B cell (primary cell): ENCODE data around the gene OTX2. TPM values are rescaled to one million over a fixed set of nuclear protein-coding genes. Genes with fewer than 3 reads are reported as not detected.

ENCODE experiments used
- ATAC-seq: fragments of 200-7000 bp; cut with Tn5 transposase; one replicate; pipeline ENCODE4 v1.10.0; 2021; ENCODE audit warnings: low read depth, mild to moderate bottlenecking, moderate number of reproducible peaks, moderate library complexity
- CTCF ChIA-PET: fragments of 350-600 bp; sonication (Branson Sonifier 250); formaldehyde crosslinking; loops from one replicate; lab custom pipeline; 2021; ENCODE audit warnings: antibody characterized with exemption, inconsistent platforms; lab: Charles Lee
- POLR2A ChIA-PET: fragments of 350-600 bp; sonication (Branson Sonifier 250); formaldehyde crosslinking; loops from one replicate; lab custom pipeline; 2021; ENCODE audit warnings: antibody characterized with exemption; lab: Charles Lee
- DNase-seq: peaks from one replicate; pipeline ENCODE4 v3.0.0; 2013
- H2AFZ ChIP-seq: 2 replicates; pipeline ENCODE4 v1.6.1; 2012; ENCODE audit warnings: mild to moderate bottlenecking, low read depth, low read length; ENCODE audit not compliant: insufficient read depth, poor library complexity, severe bottlenecking
- H3K27ac ChIP-seq, 2 donors: 1 replicate in 1 of 2; 2 replicates in 1 of 2; pipeline ENCODE4 v1.5.1; 2012 to 2013; ENCODE audit warnings: low read length in 2 of 2, mild to moderate bottlenecking in 2 of 2, moderate library complexity in 1 of 2
- H3K27me3 ChIP-seq, 4 experiments: fragments of 200-600 bp in 1 of 4; sonication (generic) in 1 of 4; replicated peaks in 1 of 4; 1 replicate in 2 of 4; 2 replicates in 2 of 4; pipeline versions ENCODE4 v1.6.1 to v1.7.0; 2013 to 2016; ENCODE audit warnings: low read length in 3 of 4, mild to moderate bottlenecking in 2 of 4, mixed read lengths in 1 of 4, moderate library complexity in 1 of 4; ENCODE audit not compliant: insufficient read depth in 4 of 4, control insufficient read depth in 3 of 4; ENCODE audit errors: control extremely low read depth in 1 of 4
- H3K36me3 ChIP-seq, 2 experiments: replicated peaks in 1 of 2; 1 replicate in 1 of 2; 2 replicates in 1 of 2; pipeline versions ENCODE4 v1.6.1 to v1.7.1; 2013; ENCODE audit warnings: low read length in 1 of 2; ENCODE audit not compliant: insufficient read depth in 2 of 2, control insufficient read depth in 1 of 2; ENCODE audit errors: control extremely low read depth in 1 of 2, extremely low read depth in 1 of 2
- H3K4me1 ChIP-seq, 2 donors: fragments of 200-600 bp in 1 of 2; sonication (generic) in 1 of 2; 1 replicate in 1 of 2; 2 replicates in 1 of 2; pipeline versions ENCODE4 v1.5.1 to v1.6.1; 2013 to 2017; ENCODE audit warnings: low read length in 2 of 2; ENCODE audit not compliant: control insufficient read depth in 2 of 2, insufficient read depth in 2 of 2
- H3K4me2 ChIP-seq: replicated peaks from 2 replicates; pipeline ENCODE3; 2012; ENCODE audit warnings: mild to moderate bottlenecking, low read depth, low read length; ENCODE audit not compliant: poor library complexity, severe bottlenecking
- H3K4me3 ChIP-seq, 5 experiments: fragments of 200-600 bp in 1 of 5; sonication (generic) in 1 of 5; 1 replicate in 3 of 5; 2 replicates in 2 of 5; pipeline versions ENCODE4 v1.5.1 to v1.7.0; 2011 to 2016; ENCODE audit warnings: low read length in 4 of 5, mild to moderate bottlenecking in 4 of 5, low read depth in 2 of 5, control low read depth in 1 of 5, moderate library complexity in 1 of 5; ENCODE audit not compliant: insufficient read depth in 1 of 5; ENCODE audit errors: control extremely low read depth in 1 of 5, extremely low read depth in 1 of 5
- H3K79me2 ChIP-seq: fragments of 200-600 bp; sonication (generic); one replicate; pipeline ENCODE4 v1.6.0; 2016; ENCODE audit warnings: low read length; ENCODE audit not compliant: control insufficient read depth, insufficient read depth
- H3K9ac ChIP-seq: fragments of 200-600 bp; sonication (generic); 2 replicates; pipeline ENCODE4 v1.6.1; 2017; ENCODE audit warnings: mild to moderate bottlenecking, low read length, moderate library complexity
- H3K9me3 ChIP-seq, 3 donors: one replicate each; pipeline versions ENCODE4 v1.6.1 to v1.7.1; 2013; ENCODE audit warnings: low read length in 2 of 3; ENCODE audit not compliant: control insufficient read depth in 2 of 3, insufficient read depth in 1 of 3; ENCODE audit errors: control extremely low read depth in 1 of 3
- H4K20me1 ChIP-seq: 2 replicates; pipeline ENCODE4 v1.6.0; 2012; ENCODE audit warnings: mild to moderate bottlenecking, low read length; ENCODE audit not compliant: insufficient read depth, control insufficient read depth, poor library complexity, severe bottlenecking
- H3K27ac Mint-ChIP-seq: one replicate; pipeline ENCODE4 v1.8.0; 2021; ENCODE audit warnings: mixed read lengths
- H3K27me3 Mint-ChIP-seq: one replicate; pipeline ENCODE4 v1.8.0; 2021; ENCODE audit warnings: mixed read lengths
- H3K4me1 Mint-ChIP-seq: one replicate; pipeline ENCODE4 v1.8.0; 2021; ENCODE audit warnings: mixed read lengths
- H3K4me3 Mint-ChIP-seq: one replicate; pipeline ENCODE4 v1.8.0; 2021; ENCODE audit warnings: mixed read lengths
- H3K9me3 Mint-ChIP-seq: one replicate; pipeline ENCODE4 v1.8.0; 2022; ENCODE audit warnings: mixed read lengths; ENCODE audit not compliant: insufficient read depth
- CTCF ChIP-seq: fragments of 200-600 bp; IDR thresholded peaks from one replicate; pipeline ENCODE4 v1.8.0; 2022; ENCODE audit warnings: antibody characterized with exemption, mild to moderate bottlenecking
- EZH2 ChIP-seq: IDR thresholded peaks from 2 replicates; pipeline ENCODE4 v1.6.1; 2012; ENCODE audit warnings: borderline replicate concordance, low read depth, mild to moderate bottlenecking, moderate library complexity, low read length; ENCODE audit not compliant: insufficient read depth, poor library complexity, severe bottlenecking
- WGBS: methylation state at CpG from one replicate; pipeline ENCODE4 v1.1.5; 2013; ENCODE audit warnings: missing lambda C conversion rate; ENCODE audit not compliant: insufficient coverage; 5-methylcytosine and 5-hydroxymethylcytosine counted together
- intact Hi-C: fragments of 100-400 bp; cut with micrococcal nuclease; formaldehyde crosslinking; loops from one replicate; pipeline ENCODE4 v1.10.0; 2022
- polyA plus RNA-seq: library from polyadenylated mRNA; depleted of rRNA; stranded (reverse); fragments of >200 nt; gene quantifications from 2 replicates; pipeline ENCODE4 v1.2.3, GENCODE V29; 2012
- total RNA-seq, 2 donors: library from RNA; stranded (reverse); fragments of 120-200 nt in 1 of 2; gene quantifications; 1 replicate in 1 of 2; 2 replicates in 1 of 2; pipeline versions ENCODE4 v1.2.3 to v1.2.4, GENCODE V29; 2013 to 2022

The OTX2 gene
- total and polyA plus RNA-seq, 2 donors (not counting 1 experiment from before 2014, with no cell fraction given), result not detected

GRCh38 chr14:56797569-56798446 lies 12.5 kb downstream of the OTX2 start:
- peaks cover 0 to 24% (median 0%) of the 10 kb centered on the region in 3 donors for H3K9me3 ChIP-seq
- Mint-ChIP-seq H3K27ac (no peak overlapping the region), H3K9me3 (no peaks in the 10 kb centered on the region), H3K4me3 (no peak overlapping the region), H3K4me1 (peaks cover 10% of the 10 kb centered on the region), H3K27me3 (peaks cover 64% of the 10 kb centered on the region)
- no peak for TF ChIP-seq CTCF
- no peak for TF ChIP-seq EZH2
- POLR2A ChIA-PET, result no interaction called here
- H3K27ac ChIP-seq, result no peak overlapping the region
- H3K79me2 ChIP-seq, result no peaks in the 10 kb centered on the region
- no peaks in the 10 kb centered on the region for H4K20me1 ChIP-seq
- H3K36me3 ChIP-seq, result no peaks in the 10 kb centered on the region
- H3K9ac ChIP-seq, result no peak overlapping the region
- DNase-seq, result no peak
- intact Hi-C loops, result no loop called here
- peaks cover 0 to 80% (median 54%) of the 10 kb centered on the region in 4 experiments for H3K27me3 ChIP-seq
- CTCF ChIA-PET, result no interaction called here
- whole genome bisulfite sequencing, result 13% methylated on average over 77 of the region's 77 CpGs
- no peak for ATAC-seq
- H3K4me3 ChIP-seq, result no peak overlapping the region
- peak overlapping the region; percentile 38 for H2AFZ ChIP-seq
- H3K4me1 ChIP-seq, result peaks cover 3 to 7% of the 10 kb centered on the region in 2 donors
- H3K4me2 ChIP-seq, result no peak overlapping the region

GRCh38 chr14:56797003-56797568 lies 13.2 kb downstream of the OTX2 start:
- TF ChIP-seq EZH2 (no peak), CTCF (no peak)
- WGBS, result 12% methylated on average over 21 of the region's 23 CpGs
- Histone ChIP-seq H3K79me2 (no peaks in the 10 kb centered on the region), H3K27me3 (peaks cover 0 to 74% (median 49%) of the 10 kb centered on the region in 4 experiments), H4K20me1 (no peaks in the 10 kb centered on the region), H3K27ac (no peak overlapping the region), H3K36me3 (no peaks in the 10 kb centered on the region), H3K4me1 (peaks cover 3 to 7% of the 10 kb centered on the region in 2 donors), H3K9ac (no peak overlapping the region), H2AFZ (peak overlapping the region; percentile 38), H3K4me3 (no peak overlapping the region), H3K9me3 (peaks cover 0 to 26% (median 0%) of the 10 kb centered on the region in 3 donors), H3K4me2 (no peak overlapping the region)
- CTCF ChIA-PET, result no interaction called here
- peaks cover 63% of the 10 kb centered on the region for H3K27me3 Mint-ChIP-seq
- POLR2A ChIA-PET, result no interaction called here
- intact Hi-C loops, result no loop called here
- H3K27ac Mint-ChIP-seq, result no peak overlapping the region
- H3K4me3 Mint-ChIP-seq, result no peak overlapping the region
- no peaks in the 10 kb centered on the region for H3K9me3 Mint-ChIP-seq
- ATAC-seq, result no peak
- DNase-seq, result no peak
- H3K4me1 Mint-ChIP-seq, result peaks cover 10% of the 10 kb centered on the region
